GM20000 (cell line): ENCODE data around the gene FAM193A.
"Not testable (repeated sequence)": the region's sequence is repeated elsewhere in the genome, so short reads cannot be mapped to it uniquely, and the experiment has no call there.

ENCODE experiments used
- DNase-seq: peaks from one replicate; pipeline ENCODE4 v3.0.0; 2012; ENCODE audit warnings: low spot score
- CTCF ChIP-seq: IDR thresholded peaks from 2 replicates; pipeline ENCODE4 v1.5.1; 2012; ENCODE audit warnings: mild to moderate bottlenecking, control low read depth; ENCODE audit errors: extremely low read depth, missing control alignments

Gene FAM193A

GRCh38 chr4:2765832-2766526 lies 229.5 kb downstream of the FAM193A start:
- TF ChIP-seq CTCF = no peak
- DNase-seq = no peak

DNA sequence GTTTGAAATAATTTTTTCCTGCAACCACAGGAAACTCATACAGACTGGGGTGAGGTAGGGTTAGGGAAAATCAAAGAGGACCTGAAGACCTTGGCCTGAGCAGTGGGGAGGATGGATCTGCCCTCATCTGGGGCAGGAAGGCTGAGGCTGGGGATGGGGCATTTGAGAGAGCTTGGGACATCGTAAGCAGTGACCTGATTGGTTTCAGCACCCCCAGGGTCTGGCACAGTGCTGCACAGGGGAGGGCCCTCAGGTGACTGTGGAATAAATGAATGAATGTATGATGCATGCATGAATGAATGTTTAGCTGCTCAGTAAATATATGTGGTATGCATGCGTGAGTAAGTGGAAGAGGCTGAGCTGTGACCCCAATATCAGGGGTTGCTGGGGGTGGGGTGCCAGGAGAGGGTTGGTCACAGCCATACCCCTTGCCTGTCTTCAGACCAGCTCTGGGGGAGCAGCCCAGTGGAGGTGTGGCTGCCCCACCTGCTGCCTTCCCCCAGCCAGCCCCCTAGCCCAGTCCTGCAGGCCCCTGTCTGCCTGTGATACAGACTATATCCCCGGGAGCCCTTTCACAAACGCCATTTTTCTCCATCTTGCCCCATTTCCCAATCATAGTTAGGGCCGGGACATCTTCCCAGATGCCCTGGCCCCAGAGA lies 230.7 kb downstream of the FAM193A start:
- DNase-seq = no peak
- TF ChIP-seq CTCF = no peak

DNA sequence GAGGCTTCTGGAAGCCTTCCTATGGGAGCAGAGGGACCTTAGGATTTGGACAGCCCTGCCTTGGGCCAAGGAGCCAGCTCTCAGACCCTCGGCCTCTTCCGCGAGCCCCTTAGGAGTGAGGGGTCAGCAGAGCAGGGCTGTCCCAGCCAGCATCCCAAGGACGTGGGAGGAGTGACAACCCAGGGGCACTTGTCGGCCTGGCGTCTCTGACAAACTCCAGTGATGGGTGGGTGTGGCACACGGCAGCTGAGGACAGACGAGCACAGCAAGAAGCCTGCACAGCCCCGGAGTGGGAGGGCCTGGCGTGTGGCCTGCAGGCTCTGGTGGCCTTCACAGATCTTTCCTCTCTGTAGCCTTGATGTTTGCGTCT lies 231.2 kb downstream of the FAM193A start:
- DNase-seq = no peak
- TF ChIP-seq CTCF = no peak

DNA sequence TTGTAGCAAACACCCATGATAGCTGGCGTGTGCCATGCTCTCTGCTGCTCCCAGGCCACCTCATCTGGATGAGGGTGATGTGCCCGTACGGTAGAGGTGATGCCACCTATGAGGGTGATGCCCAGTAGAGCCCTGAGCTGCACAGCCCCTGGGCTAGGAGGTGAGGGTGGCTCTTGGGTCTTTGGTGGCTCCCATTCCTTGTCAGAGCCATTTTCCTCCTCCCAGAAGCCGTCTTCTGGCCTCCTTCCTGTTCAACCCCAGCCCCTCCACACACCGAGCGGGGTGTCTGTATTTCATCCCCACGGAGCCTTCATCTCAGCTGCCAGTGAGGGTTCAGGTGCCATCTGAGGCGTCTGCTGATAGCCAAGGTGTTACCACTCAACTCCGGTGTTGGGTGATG lies 231.7 kb downstream of the FAM193A start:
- no peak for TF ChIP-seq CTCF
- no peak for DNase-seq

DNA sequence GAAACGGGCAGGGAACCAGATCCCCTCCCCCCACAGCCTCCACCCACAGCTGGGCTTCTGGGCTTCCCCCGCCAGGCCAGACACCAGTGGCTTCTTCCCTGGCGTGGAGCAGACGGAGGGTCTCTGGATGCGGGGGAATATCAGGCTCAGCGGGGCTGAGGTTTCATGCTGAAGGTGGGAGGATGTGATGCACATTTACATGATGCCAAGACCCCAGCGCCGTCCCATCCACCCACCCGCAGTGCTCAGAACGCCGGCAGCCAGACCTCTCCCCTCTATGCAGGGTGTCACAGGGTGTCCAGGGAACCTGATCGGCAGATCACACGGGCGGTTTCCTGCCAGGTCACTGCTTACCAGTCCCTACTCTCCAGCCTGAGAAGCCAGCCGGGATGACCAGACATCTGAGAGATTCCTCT lies 232.5 kb downstream of the FAM193A start:
- no peak for TF ChIP-seq CTCF
- no peak for DNase-seq

- no peak for DNase-seq
- TF ChIP-seq CTCF = no peak
Measured at GRCh38 chr4:2771264-2771663, 234.8 kb downstream of the FAM193A start.

DNA sequence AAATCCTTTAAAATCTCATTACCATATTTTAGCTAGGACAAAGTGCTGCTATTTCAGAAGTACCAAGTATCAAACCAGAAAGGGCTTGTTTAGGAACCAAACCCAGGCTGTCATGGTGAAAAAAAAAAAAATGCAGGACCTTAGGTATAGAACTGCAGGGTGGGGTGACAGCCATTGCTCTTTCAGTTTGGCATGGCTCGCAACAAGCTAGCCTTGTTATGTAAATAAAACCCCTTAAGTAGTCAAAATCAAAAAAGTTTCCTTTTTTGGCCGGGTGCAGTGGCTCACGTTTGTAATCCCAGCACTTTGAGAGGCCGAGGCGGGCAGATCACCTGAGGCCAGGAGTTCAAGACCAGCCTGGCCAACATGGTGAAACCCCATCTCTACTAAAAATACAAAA lies 244.2 kb downstream of the FAM193A start:
- not testable (repeated sequence) for DNase-seq

- DNase-seq = no peak
- no peak for TF ChIP-seq CTCF
Measured at GRCh38 chr4:2781911-2782310, 245.5 kb downstream of the FAM193A start.
